Measurements from ENCODE around the gene GATB.

Gene GATB

GRCh38 chr4:151675411-151675971, 85.3 kb downstream of the GATB start:
- DNase-seq (ENCODE audit: low read depth, low spot score): no peak

DNA sequence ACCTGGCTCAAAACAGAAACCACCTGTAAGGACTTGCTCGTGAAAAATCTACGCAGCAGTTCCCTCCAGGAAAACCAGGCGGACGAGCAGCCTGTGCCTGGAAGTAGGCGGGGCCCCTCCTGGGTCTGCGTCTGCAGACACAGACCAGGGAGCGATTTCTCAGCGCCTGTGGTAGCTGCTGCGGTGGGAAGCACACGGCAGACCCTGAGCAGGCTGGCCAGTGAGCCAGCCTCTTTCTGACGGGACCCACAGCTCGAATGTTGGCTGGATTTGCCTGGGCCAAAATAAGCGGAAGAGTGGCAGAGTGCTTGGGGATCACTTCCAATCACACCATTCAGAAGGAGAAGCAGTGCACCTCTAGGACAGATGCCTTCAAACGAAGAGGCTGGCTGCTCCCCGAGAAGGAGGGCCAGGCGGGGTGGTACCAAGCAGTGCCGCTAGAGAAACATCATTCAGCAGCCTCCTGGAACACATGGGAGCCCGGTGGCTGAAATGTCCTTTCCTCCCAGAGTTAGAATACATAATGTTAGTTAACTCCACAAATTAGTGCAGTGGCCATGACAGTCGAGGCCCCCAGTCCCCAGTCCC, 85.9 kb downstream of the GATB start:
- no peak for DNase-seq (ENCODE audit: low read depth, low spot score)

DNA sequence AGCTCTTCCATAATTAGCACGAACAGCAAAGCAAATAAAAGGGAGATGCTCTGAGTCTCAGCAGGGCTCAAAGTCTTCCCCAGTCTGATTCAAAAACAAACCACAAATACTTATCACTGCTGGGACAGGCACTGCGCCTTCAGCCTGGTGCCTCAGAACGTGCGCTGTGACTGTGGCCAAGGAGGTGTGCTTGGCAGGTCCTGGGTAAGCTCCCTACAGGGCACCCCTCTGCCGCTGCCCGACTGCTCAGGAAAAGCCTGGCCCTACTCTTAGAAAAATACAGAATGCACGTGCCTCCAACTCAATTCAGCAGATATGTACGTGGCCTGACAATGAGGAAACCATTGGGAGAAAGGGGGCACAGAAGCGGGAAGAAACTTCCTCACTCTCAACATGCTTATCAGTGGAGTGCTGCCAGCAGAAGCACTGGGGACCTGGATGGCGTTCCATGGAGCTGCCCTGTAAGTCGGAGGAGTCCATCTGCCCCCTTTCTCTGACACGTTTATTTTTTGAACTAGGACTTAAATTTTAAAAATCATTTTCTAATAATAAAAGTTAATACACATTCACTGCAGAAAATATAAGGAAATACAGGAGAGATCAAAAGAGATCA, 86.8 kb downstream of the GATB start:
- DNase-seq (ENCODE audit: low read depth, low spot score): no peak

- no peak for DNase-seq (ENCODE audit: low read depth, low spot score)
Observed at GRCh38 chr4:151672996-151673395, 87.8 kb downstream of the GATB start.

- DNase-seq (ENCODE audit: low read depth, low spot score): no peak
Observed at GRCh38 chr4:151671541-151672059, 89.2 kb downstream of the GATB start.

- DNase-seq (ENCODE audit: low read depth, low spot score): no peak
Observed at GRCh38 chr4:151670843-151671242, 90.0 kb downstream of the GATB start.

- DNase-seq (ENCODE audit: low read depth, low spot score): no peak
Observed at GRCh38 chr4:151669990-151670389, 90.8 kb downstream of the GATB start.

GRCh38 chr4:151668689-151669402, 92.0 kb downstream of the GATB start:
- no peak for DNase-seq (ENCODE audit: low read depth, low spot score)

DNA sequence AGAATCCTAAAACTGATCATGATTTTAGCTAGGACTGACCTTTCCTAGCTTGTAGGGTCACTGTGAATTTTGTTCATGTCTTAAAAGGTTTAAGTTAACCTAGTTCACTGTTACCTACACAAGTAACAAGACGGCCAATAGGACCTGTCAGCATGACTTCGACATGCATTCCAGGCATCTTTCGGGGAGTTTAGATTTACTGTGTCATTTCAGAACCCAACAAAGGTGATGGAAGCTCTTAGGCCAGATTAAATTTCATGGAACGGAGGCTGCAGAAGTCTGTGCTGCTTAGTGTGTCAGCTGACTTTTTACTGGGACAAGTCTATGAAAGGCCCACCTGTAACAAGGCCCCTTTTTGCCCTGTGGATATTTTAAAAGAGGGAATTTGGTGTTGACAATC, 93.1 kb downstream of the GATB start:
- DNase-seq (ENCODE audit: low read depth, low spot score): no peak

DNA sequence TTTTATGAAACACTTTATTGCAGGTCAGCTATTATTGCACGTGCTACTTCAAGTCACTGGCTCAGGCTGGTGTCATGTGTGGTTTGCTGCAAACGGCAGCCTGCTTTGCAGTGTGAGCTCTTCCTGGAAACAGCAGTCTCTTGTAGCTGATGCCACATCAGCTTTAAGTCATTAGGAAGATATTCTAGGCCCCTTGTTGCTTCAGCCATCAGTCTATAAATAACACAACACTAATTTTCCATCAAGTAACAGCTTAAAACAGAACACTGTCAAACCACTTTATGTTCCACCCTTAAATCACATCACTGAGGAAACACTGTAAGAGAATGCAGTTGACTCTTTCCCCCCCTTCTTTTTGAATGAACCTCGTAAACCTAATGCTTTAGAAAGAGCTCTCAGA, 93.8 kb downstream of the GATB start:
- no peak for DNase-seq (ENCODE audit: low read depth, low spot score)

DNA sequence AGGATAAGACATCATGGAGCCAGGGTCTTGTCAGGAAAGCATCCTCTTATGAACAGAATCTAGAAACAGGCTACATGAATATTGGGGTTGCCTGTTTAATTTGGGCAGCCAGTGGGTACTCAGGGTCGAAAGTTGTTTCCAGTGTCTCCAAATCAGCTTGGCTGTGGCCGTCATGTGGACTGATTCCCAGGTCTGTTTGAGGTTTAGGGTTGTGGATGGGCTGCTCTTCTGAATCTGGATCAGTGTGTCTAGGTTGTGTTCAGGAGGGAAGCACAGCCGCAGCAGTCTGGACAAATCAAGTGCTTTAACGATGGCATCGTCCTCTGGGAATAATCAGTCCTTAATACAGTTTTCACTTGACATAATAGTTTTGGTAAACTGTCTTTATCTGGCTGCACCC, 94.3 kb downstream of the GATB start:
- DNase-seq (ENCODE audit: low read depth, low spot score): no peak

- no peak for DNase-seq (ENCODE audit: low read depth, low spot score)
Observed at GRCh38 chr4:151665785-151666127, 95.1 kb downstream of the GATB start.

GRCh38 chr4:151665022-151665784, 95.6 kb downstream of the GATB start:
- no peak for DNase-seq (ENCODE audit: low read depth, low spot score)

GRCh38 chr4:151664289-151664688, 96.5 kb downstream of the GATB start:
- no peak for DNase-seq (ENCODE audit: low read depth, low spot score)

GRCh38 chr4:151663109-151663508, 97.7 kb downstream of the GATB start:
- DNase-seq (ENCODE audit: low read depth, low spot score): no peak

DNA sequence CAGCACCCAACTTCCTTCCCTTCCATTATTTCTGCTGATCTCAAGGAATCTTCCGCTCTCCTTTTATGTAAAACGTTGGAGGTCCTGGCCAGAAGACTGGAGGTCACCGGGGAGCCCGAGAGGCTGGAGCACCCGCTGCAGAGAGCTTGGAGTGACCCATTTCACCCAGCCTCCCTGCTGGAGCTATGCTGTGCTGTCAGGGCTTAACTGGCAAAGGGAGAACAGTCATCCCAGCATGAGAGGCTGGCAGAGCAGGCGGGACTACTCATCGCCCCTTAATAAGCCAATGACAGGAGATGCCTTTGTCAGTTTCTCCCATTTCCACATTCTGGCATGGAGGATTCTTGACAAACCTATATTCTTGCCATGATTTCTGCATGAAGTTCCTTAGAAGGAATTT, 98.9 kb downstream of the GATB start:
- DNase-seq (ENCODE audit: low read depth, low spot score): no peak

GRCh38 chr4:151660676-151661075, 100.1 kb downstream of the GATB start:
- no peak for DNase-seq (ENCODE audit: low read depth, low spot score)

DNA sequence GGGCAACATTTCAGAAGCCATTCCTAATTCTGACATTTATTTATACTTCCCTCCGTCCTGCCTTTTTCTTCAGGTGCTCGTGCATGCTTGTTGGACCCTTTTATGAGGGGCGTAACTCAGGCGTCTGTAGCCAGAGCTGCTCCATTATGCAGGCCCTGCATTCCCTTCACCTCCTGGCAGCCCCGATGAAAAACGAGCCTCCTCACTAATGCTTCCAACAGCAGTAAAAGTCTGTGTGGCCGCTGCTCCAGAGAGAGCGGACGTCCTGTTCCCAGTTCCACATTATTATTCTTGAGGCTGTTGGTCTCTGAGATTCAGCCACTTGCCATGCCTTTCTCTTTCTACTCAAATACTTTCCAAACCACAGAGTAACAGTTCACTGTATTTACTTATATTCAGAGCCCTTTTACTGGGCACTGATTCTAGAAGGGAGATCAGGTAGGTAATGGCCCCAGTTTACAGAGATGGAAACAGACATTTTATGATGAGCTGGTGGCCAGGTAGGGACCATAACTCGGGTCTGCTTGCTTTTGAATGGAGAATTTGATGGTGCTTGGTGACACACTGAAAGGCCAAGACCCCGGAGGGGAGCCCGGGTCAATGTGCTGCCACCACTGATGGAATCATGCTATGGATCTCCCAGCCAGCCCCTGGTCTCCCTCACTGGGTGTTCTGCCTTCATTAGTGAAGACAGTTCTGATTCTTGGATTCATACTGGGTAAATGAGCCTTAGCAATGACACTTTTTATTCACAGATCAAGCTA, 101.0 kb downstream of the GATB start:
- no peak for DNase-seq (ENCODE audit: low read depth, low spot score)

- no peak for DNase-seq (ENCODE audit: low read depth, low spot score)
Observed at GRCh38 chr4:151658959-151659600, 101.7 kb downstream of the GATB start.

DNA sequence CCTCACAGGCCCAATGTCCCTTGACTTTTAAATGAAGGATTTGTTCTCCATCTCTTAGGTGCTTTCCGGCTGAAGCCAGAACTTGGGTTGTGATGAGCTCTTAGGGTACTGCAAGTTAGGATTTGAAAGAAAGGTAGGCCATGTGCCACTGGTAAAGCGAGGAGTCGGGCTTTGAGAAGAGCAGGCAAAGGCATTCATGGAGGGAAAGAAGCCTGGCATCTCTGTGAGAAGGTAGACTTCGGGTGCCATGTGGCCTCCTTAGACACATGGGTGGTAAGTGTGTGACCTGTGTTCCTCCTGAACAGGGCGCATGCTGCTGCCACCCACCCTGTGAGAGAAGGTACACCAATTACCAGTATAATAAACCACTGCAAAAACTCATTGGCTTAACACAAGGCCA, 102.9 kb downstream of the GATB start:
- DNase-seq (ENCODE audit: low read depth, low spot score): no peak

DNA sequence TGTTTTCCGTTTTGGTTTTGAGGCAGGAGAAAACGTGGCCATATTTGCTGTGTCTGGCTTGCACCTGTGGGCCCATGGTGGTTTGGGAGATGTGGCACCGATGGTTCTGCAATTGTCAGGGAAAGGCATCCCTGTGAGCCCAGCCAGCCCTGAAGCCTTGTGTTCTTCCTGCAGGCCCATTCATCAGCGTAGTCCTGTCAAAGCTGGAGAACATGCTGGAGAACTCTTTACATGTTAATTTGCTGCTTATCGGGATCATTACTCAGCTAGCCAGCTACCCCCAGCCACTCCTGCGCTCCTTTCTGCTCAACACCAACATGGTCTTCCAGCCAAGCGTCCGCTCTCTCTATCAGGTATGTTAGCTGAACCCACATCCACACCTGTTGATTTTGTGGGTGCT, 104.7 kb downstream of the GATB start:
- DNase-seq (ENCODE audit: low read depth, low spot score): no peak

Measured in brain pericyte (primary cell).